NOMO-1 treated with dmso at 0.1 percent for 144 hours (cell line): ENCODE data around the gene TRIP11.

Source experiments
- DNase-seq: peaks from one replicate; lab custom pipeline; 2025; ENCODE audit not compliant: unreplicated experiment; lab: John Stamatoyannopoulos, UW

TRIP11 gene

DNA sequence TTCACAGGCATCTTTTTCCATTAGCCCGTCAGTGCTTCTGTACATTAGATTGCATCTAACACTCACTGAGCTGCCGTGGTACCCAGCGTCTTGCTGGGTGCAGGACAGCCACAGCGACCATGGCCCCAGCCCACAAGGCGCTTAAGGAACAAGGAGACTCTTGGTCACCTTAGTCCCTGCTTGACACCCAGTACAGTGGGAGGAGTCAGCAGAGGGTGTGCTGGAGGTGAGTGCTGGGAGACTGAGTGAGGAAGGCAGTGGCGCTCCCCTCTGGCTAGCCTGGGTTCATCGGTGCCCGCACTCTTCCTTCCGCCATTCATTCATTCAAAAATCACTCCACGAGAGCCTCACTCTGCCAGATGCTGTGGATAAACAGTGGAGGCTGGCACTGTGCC is 114.1 kb downstream of the TRIP11 start:
- no peak for DNase-seq

- no peak for DNase-seq
Measured at GRCh38 chr14:91925001-91925726, 114.7 kb downstream of the TRIP11 start.

DNA sequence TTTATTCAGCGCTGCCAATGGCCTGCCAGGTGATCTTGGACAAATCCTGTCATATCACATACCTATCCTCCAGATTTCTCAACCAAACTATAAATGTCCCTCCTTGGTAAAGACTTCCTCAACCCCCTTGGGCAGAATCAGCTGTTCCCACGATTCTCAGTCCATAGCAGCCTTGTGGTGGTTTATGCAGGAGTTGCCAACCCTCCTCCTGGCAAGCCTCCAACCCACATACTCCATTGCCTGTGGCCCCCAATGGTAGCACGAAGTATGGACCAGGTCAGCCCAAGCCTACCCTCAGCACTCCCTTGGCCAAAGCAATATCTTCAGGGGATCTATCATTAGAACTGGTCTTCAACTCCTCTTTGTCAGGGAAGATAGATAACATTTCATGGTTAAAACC is 119.3 kb downstream of the TRIP11 start:
- no peak for DNase-seq

DNA sequence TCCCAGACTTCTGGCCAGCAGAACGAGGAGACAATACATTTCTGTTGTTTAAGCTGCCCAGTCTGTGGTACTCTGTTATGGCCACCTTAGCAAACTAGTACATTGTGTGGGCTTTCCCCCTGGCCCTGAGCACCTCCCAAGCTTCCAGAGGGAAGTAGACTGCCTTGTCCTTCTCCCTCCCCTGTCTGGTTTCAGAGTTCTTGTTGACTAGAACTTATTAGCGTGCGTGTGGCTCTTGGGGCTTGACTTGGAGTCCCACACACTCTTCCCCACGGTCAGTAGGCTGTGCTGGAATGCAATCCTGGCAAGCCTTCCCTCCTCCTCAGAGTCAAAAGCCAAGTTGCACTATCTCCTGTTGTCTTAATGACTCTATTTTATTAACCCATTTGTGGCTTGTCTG is 120.0 kb downstream of the TRIP11 start:
- no peak for DNase-seq

DNA sequence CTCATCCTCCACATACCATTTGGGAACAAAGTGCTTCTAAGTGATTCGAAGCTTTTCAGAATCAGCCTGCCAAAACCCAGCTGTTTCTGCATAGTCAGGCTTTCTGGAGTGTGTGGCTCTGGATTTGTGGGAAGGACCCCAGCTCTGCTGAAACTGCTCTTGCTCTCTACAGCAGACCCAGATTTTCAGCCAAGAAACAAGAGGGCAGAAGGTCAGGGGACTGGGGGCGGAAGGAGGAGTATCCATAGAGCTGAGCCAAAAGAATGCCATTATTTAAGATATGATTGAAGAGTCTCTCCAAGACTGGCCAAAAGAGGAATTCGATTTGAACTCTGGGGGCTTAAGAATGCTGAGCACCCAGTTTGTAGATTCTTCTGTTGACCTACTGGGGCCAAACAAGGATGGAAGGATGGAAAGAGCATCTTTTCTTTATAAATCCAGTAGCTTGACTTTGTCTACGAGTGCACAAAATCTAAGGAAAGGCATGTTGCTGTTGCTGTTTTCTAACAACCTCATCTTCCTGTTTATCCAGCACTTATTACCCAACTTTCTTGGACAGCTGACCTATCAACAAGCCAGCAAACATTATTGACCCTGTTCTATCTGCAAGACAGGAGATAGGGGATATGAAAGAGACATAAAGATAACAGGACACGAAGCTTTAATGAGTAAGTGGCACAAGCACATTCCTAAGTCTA is 121.5 kb downstream of the TRIP11 start:
- DNase-seq, result no peak
